Progenitor cell of endocrine pancreas (in vitro differentiated cells): ENCODE measurements around the gene CTNNBL1. TPM values are rescaled to one million over a fixed set of nuclear protein-coding genes. Genes with fewer than 3 reads are reported as not detected.
"Not testable (repeated sequence)": the region's sequence is repeated elsewhere in the genome, so short reads cannot be mapped to it uniquely, and the experiment has no call there.

Experiments
- DNase-seq: peaks from one replicate; pipeline ENCODE4 v3.0.0; 2021; ENCODE audit warnings: low spot score; ENCODE audit not compliant: unreplicated experiment
- H3K27ac Mint-ChIP-seq: 2 replicates; pipeline ENCODE4 v1.8.0; 2021; ENCODE audit warnings: mild to moderate bottlenecking, moderate library complexity, mixed read lengths
- H3K27me3 Mint-ChIP-seq: 2 replicates; pipeline ENCODE4 v1.8.0; 2021; ENCODE audit warnings: mixed read lengths
- H3K36me3 Mint-ChIP-seq: 2 replicates; pipeline ENCODE4 v1.8.0; 2022; ENCODE audit warnings: mixed read lengths; ENCODE audit not compliant: insufficient read depth
- H3K4me1 Mint-ChIP-seq: 2 replicates; pipeline ENCODE4 v1.8.0; 2021; ENCODE audit warnings: low read depth, mixed read lengths
- H3K4me3 Mint-ChIP-seq: 2 replicates; pipeline ENCODE4 v1.8.0; 2021; ENCODE audit warnings: low read depth, mild to moderate bottlenecking, moderate library complexity, mixed read lengths
- H3K9me3 Mint-ChIP-seq: 2 replicates; pipeline ENCODE4 v1.8.0; 2021; ENCODE audit warnings: low read depth, mixed read lengths
- total RNA-seq: library from RNA; stranded (reverse); gene quantifications from 2 replicates; pipeline ENCODE4 v1.2.1, GENCODE V29; 2021
- TF ChIP-seq, protein P1 (sequence below): fragments of 200-600 bp; sonication (generic); IDR thresholded peaks from one replicate; pipeline ENCODE4 v1.5.0; 2021; ENCODE audit warnings: antibody characterized with exemption, mild to moderate bottlenecking; ENCODE audit not compliant: unreplicated experiment

CTNNBL1 gene
- total RNA-seq, 1 donor from 2014 or later: 60.4 TPM

DNA sequence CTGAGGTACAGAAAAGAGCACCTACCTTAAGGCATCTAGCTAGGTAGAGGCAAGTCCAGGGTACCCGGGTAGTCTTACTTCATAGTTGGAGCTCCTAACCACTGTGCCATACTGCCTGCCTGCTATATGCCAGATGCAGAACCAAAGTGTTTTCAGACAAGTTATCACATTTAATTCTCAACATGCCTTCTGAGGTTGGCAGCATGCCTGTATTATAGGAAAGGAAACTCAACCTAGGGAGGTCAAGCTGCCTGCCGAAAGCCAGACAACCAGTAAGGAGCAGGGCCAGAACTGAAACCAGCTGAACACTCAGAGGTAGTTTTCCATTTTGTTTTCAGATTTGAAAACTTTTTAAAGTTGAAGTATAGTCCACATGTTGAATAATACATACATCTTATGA, 5.4 kb downstream of the CTNNBL1 start:
- Mint-ChIP-seq H3K4me1 (peaks cover 6% of the 10 kb centered on the region), H3K4me3 (no peak overlapping the region), H3K27ac (no peak overlapping the region), H3K36me3 (peaks cover 1% of the 10 kb centered on the region), H3K9me3 (no peaks in the 10 kb centered on the region), H3K27me3 (no peaks in the 10 kb centered on the region)
- no peak for DNase-seq
- TF ChIP-seq, protein P1, sequence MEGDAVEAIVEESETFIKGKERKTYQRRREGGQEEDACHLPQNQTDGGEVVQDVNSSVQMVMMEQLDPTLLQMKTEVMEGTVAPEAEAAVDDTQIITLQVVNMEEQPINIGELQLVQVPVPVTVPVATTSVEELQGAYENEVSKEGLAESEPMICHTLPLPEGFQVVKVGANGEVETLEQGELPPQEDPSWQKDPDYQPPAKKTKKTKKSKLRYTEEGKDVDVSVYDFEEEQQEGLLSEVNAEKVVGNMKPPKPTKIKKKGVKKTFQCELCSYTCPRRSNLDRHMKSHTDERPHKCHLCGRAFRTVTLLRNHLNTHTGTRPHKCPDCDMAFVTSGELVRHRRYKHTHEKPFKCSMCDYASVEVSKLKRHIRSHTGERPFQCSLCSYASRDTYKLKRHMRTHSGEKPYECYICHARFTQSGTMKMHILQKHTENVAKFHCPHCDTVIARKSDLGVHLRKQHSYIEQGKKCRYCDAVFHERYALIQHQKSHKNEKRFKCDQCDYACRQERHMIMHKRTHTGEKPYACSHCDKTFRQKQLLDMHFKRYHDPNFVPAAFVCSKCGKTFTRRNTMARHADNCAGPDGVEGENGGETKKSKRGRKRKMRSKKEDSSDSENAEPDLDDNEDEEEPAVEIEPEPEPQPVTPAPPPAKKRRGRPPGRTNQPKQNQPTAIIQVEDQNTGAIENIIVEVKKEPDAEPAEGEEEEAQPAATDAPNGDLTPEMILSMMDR: no peak

DNA sequence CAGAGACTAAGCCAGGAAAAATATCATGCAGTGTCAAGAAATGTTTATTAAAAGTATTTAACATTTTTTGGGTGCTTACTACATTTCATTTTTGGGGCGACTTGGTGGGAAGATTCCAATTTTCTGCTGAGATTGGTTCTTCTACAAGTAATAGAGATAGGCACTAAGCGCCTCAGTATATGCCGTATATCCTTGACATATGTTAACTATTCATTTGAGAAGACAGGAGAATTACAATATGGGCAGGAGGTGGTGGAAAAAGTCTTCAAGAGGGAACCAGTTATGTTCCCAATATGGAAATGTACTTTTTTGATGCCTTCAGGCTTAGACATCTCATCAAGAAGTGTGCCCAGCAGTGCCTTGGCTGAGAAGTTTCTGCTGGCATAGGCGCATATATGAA, 6.5 kb downstream of the CTNNBL1 start:
- H3K36me3 Mint-ChIP-seq: peaks cover 1% of the 10 kb centered on the region
- DNase-seq: no peak
- no peak overlapping the region for H3K4me3 Mint-ChIP-seq
- no peaks in the 10 kb centered on the region for H3K9me3 Mint-ChIP-seq
- no peak overlapping the region for H3K27ac Mint-ChIP-seq
- TF ChIP-seq, protein P1: no peak
- no peaks in the 10 kb centered on the region for H3K27me3 Mint-ChIP-seq
- peaks cover 2% of the 10 kb centered on the region for H3K4me1 Mint-ChIP-seq

DNA sequence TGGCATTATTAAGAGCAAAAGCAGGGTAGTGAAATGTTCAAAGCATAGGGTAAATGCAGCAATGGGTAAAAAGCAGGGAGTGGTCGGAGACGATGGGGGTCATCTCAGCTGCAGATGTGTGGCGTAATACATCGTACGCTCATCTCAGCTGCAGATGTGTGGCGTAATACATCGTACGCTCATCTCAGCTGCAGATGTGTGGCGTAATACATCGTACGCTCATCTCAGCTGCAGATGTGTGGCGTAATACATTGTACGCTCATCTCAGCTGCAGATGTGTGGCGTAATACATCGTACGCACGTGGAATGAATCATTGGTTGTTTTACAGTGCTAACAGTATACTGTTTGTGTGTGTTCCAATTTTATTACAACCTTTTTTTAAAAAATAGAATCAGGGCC, 7.8 kb downstream of the CTNNBL1 start:
- H3K27ac Mint-ChIP-seq, H3K27me3 Mint-ChIP-seq, H3K36me3 Mint-ChIP-seq, H3K9me3 Mint-ChIP-seq, H3K4me3 Mint-ChIP-seq, DNase-seq, H3K4me1 Mint-ChIP-seq: not testable (repeated sequence)

DNA sequence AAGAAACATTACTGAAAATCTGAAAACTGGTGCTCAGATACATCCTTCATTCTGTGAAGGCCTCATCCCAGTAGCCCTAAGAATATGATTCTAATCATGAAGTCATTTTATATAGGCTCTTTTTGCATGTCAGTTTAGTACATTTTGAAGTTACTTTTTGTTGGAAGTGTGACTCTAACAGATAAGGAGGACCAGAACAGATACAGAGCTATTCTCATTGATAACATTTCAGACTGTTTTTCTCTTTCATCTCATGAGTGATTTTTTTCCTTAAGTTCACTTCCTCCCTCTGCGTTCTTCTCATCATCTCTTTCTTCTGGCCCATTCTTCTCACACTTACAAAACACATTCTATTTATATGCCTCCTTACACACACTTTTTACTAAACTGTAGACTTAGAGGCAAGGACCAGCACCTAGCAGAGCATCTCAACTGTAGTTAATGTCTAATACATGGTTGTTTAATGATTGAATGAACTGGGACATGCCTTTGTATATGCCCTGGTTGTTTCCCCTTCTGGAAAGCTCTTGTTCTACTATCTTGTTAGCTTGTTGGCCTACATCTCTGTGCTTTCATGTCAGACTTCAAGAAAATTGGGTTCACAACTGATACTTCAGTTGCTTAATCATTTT, 8.7 kb downstream of the CTNNBL1 start:
- Mint-ChIP-seq H3K36me3 (peaks cover 5% of the 10 kb centered on the region), H3K4me3 (no peak overlapping the region), H3K27me3 (no peaks in the 10 kb centered on the region), H3K27ac (no peak overlapping the region), H3K4me1 (no peaks in the 10 kb centered on the region), H3K9me3 (peaks cover 5% of the 10 kb centered on the region)
- TF ChIP-seq, protein P1: no peak
- DNase-seq: no peak

DNA sequence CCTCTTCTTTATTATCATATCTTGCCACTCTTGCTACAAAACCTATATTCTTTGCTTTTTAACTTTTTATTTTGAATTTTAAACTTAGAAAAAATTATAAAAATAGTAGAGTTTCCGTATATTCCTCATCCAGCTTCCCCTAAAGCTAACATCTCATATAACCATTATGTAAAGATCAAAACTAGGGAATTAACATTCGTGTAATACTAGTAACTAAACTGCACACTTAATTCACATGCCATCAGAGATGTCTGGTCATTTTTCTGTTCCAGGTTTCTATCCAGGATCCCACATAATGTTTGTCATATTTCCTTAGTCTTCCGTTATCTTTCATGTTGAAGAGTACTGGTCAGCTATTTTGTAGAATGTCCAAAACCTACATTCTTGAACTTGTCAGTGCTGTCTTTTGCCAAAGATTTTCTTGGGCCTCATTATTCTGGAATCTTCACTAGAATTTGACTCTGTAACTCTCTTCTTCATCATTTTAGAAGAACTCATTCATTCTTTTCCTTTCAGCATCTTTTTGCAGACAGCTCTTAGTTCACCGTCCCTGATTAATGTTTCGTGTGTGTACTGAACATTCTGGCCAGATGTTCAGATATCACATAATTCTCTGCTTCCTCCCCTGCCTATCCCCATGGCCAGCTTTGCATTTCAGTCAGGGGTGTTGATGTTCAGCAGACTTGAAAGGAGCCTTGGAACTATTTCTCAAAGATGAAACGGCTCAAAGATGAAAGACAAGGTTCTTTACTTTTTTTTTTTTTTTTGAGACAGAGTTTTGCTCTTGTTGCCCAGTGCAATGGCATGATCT, 9.4 kb downstream of the CTNNBL1 start:
- TF ChIP-seq, protein P1: no peak
- no peak overlapping the region for H3K27ac Mint-ChIP-seq
- peaks cover 5% of the 10 kb centered on the region for H3K9me3 Mint-ChIP-seq
- no peak for DNase-seq
- no peak overlapping the region for H3K4me3 Mint-ChIP-seq
- H3K4me1 Mint-ChIP-seq: no peaks in the 10 kb centered on the region
- peaks cover 9% of the 10 kb centered on the region for H3K36me3 Mint-ChIP-seq
- no peaks in the 10 kb centered on the region for H3K27me3 Mint-ChIP-seq

DNA sequence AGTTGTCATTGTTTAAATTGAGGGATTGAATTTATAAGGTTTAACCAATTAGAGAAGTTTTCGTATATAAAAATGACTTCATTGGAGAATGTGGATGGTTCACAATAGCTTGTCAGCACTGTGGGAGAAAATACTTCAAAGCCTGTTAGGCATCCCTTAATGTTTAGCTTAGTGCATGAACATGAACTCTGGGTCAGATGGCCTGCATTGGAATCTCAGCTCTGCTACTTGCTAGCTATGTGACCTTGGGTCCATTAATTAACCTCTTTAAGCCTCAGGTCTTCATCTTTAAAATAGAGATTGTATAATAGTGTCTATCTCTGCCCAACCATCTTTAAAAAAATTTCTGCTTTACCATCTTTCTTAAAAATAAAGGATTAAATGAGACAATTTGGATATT, 11.1 kb downstream of the CTNNBL1 start:
- TF ChIP-seq, protein P1: no peak
- H3K4me1 Mint-ChIP-seq: peaks cover 2% of the 10 kb centered on the region
- no peak overlapping the region for H3K4me3 Mint-ChIP-seq
- H3K36me3 Mint-ChIP-seq: peaks cover 12% of the 10 kb centered on the region
- H3K27ac Mint-ChIP-seq: no peak overlapping the region
- H3K27me3 Mint-ChIP-seq: no peaks in the 10 kb centered on the region
- no peak for DNase-seq
- H3K9me3 Mint-ChIP-seq: peaks cover 5% of the 10 kb centered on the region
